CD14-positive monocyte (primary cell): Measurements from ENCODE around the gene CYB5A. TPM values are rescaled to one million over a fixed set of nuclear protein-coding genes. Genes with fewer than 3 reads are reported as not detected.

Experiments used
- DNase-seq, 3 donors: peaks; one replicate each; pipeline ENCODE4 v3.0.0-alpha.2; 2011 to 2022
- H2AFZ ChIP-seq: 2 replicates; pipeline ENCODE4 v1.6.0; 2012; ENCODE audit warnings: mild to moderate bottlenecking, low read depth, low read length, inconsistent platforms; ENCODE audit not compliant: insufficient read depth, poor library complexity, severe bottlenecking
- H3K27ac ChIP-seq, 2 donors: 1 replicate in 1 of 2; 2 replicates in 1 of 2; pipeline ENCODE4 v1.5.1; 2012 to 2013; ENCODE audit warnings: low read length in 2 of 2, control low read depth in 1 of 2, inconsistent platforms in 1 of 2, low read depth in 1 of 2, mild to moderate bottlenecking in 1 of 2
- H3K27me3 ChIP-seq, 2 donors: one replicate each; pipeline versions ENCODE4 v1.6.0 to v1.6.1; 2011 to 2013; ENCODE audit warnings: low read length in 2 of 2; ENCODE audit not compliant: control insufficient read depth in 2 of 2, insufficient read depth in 2 of 2
- H3K36me3 ChIP-seq, 2 donors: replicated peaks in 1 of 2; 1 replicate in 1 of 2; 2 replicates in 1 of 2; pipeline versions ENCODE4 v1.5.1 to v1.6.1; 2012 to 2013; ENCODE audit warnings: low read length in 2 of 2, control low read depth in 1 of 2, inconsistent platforms in 1 of 2, mild to moderate bottlenecking in 1 of 2; ENCODE audit not compliant: insufficient read depth in 2 of 2, control insufficient read depth in 1 of 2
- H3K4me1 ChIP-seq, 2 donors: 1 replicate in 1 of 2; 2 replicates in 1 of 2; pipeline versions ENCODE4 v1.5.1 to v1.6.1; 2012 to 2013; ENCODE audit warnings: low read length in 2 of 2, control low read depth in 1 of 2, inconsistent platforms in 1 of 2, mild to moderate bottlenecking in 1 of 2, moderate library complexity in 1 of 2; ENCODE audit not compliant: insufficient read depth in 2 of 2, control insufficient read depth in 1 of 2
- H3K4me2 ChIP-seq: replicated peaks from 2 replicates; pipeline ENCODE3; 2012; ENCODE audit warnings: low read length, moderate library complexity, mild to moderate bottlenecking; ENCODE audit not compliant: poor library complexity, severe bottlenecking; ENCODE audit errors: extremely low read depth
- H3K4me3 ChIP-seq, 3 experiments: fragments of 200-600 bp in 1 of 3; sonication (generic) in 1 of 3; replicated peaks in 1 of 3; 1 replicate in 2 of 3; 2 replicates in 1 of 3; pipeline ENCODE4 v1.5.1; 2011 to 2013; ENCODE audit warnings: low read length in 3 of 3, mild to moderate bottlenecking in 3 of 3, control low read depth in 2 of 3, low read depth in 2 of 3, inconsistent platforms in 1 of 3, moderate library complexity in 1 of 3
- H3K79me2 ChIP-seq: 2 replicates; pipeline ENCODE4 v1.6.0; 2012; ENCODE audit warnings: mild to moderate bottlenecking, control low read depth, inconsistent platforms, low read length, moderate library complexity; ENCODE audit not compliant: insufficient read depth
- H3K9ac ChIP-seq: 2 replicates; pipeline ENCODE4 v1.6.0; 2017; ENCODE audit warnings: low read length, mild to moderate bottlenecking; ENCODE audit not compliant: insufficient read depth, poor library complexity, severe bottlenecking
- H3K9me3 ChIP-seq, 2 donors: replicated peaks in 1 of 2; 1 replicate in 1 of 2; 2 replicates in 1 of 2; pipeline versions ENCODE4 v1.5.1 to v1.6.1; 2012 to 2013; ENCODE audit warnings: low read length in 2 of 2, control low read depth in 1 of 2; ENCODE audit not compliant: control insufficient read depth in 1 of 2, insufficient read depth in 1 of 2
- H4K20me1 ChIP-seq: 2 replicates; pipeline ENCODE4 v1.6.0; 2012; ENCODE audit warnings: mild to moderate bottlenecking, low read length, control low read depth, moderate library complexity; ENCODE audit not compliant: insufficient read depth
- H3K27ac Mint-ChIP-seq, 7 donors: one replicate each; pipeline ENCODE4 v1.8.0; 2020; ENCODE audit warnings: mild to moderate bottlenecking in 7 of 7, mixed read lengths in 7 of 7, moderate library complexity in 6 of 7, inconsistent platforms in 2 of 7
- H3K27me3 Mint-ChIP-seq, 3 donors: one replicate each; pipeline ENCODE4 v1.8.0; 2021 to 2022; ENCODE audit warnings: low read depth in 3 of 3, mild to moderate bottlenecking in 3 of 3, mixed read lengths in 3 of 3, moderate library complexity in 3 of 3, inconsistent platforms in 1 of 3
- H3K36me3 Mint-ChIP-seq, 2 donors: one replicate each; pipeline ENCODE4 v1.8.0; 2020; ENCODE audit warnings: mixed read lengths in 2 of 2, inconsistent platforms in 1 of 2, mild to moderate bottlenecking in 1 of 2
- H3K4me1 Mint-ChIP-seq: one replicate; pipeline ENCODE4 v1.8.0; 2020; ENCODE audit warnings: mild to moderate bottlenecking, mixed read lengths
- H3K4me3 Mint-ChIP-seq, 2 donors: one replicate each; pipeline ENCODE4 v1.8.0; 2020; ENCODE audit warnings: mild to moderate bottlenecking in 2 of 2, mixed read lengths in 2 of 2, moderate library complexity in 1 of 2
- H3K9me3 Mint-ChIP-seq, 7 donors: one replicate each; pipeline ENCODE4 v1.8.0; 2020 to 2022; ENCODE audit warnings: mixed read lengths in 7 of 7, mild to moderate bottlenecking in 6 of 7, moderate library complexity in 6 of 7, inconsistent platforms in 2 of 7
- WGBS: methylation state at CpG from one replicate; pipeline ENCODE4 v1.1.5; 2013; ENCODE audit warnings: missing lambda C conversion rate; ENCODE audit not compliant: insufficient coverage; 5-methylcytosine and 5-hydroxymethylcytosine counted together
- intact Hi-C, 2 donors: fragments of 100-400 bp; cut with micrococcal nuclease; formaldehyde crosslinking; loops; one replicate each; pipeline versions ENCODE4 v1.15.0 to v1.15.1; 2023
- polyA plus RNA-seq, 3 donors: library from polyadenylated mRNA; depleted of rRNA in 1 of 3; unstranded in 2 of 3; stranded (reverse) in 1 of 3; fragments of 300-500 nt in 2 of 3; fragments of >200 nt in 1 of 3; fragmentation: Illumina TruSeq in 2 of 3; gene quantifications; 1 replicate in 2 of 3; 2 replicates in 1 of 3; pipeline ENCODE4 v1.2.3, GENCODE V29; 2012 to 2021
- TF ChIP-seq, protein P1 (sequence below): fragments of 200-600 bp; IDR thresholded peaks from one replicate; pipeline ENCODE4 v1.8.0; 2022; ENCODE audit warnings: antibody characterized with exemption, mild to moderate bottlenecking

The CYB5A gene
- polyA plus RNA-seq, 3 donors: 19.0 to 27.6 (median 22.4) TPM

- no peak overlapping the region for H2AFZ ChIP-seq
- no peak overlapping the region for H3K4me2 ChIP-seq
- no peaks in the 10 kb centered on the region for H3K79me2 ChIP-seq
- Mint-ChIP-seq H3K9me3 (peaks cover 0 to 3% (median 0%) of the 10 kb centered on the region in 7 donors), H3K36me3 (no peaks in the 10 kb centered on the region), H3K27ac (no peak overlapping the region), H3K27me3 (no peaks in the 10 kb centered on the region), H3K4me1 (peaks cover 11% of the 10 kb centered on the region), H3K4me3 (no peak overlapping the region)
- no peak overlapping the region for H3K9ac ChIP-seq
- H3K4me3 ChIP-seq: no peak overlapping the region
- TF ChIP-seq, protein P1, sequence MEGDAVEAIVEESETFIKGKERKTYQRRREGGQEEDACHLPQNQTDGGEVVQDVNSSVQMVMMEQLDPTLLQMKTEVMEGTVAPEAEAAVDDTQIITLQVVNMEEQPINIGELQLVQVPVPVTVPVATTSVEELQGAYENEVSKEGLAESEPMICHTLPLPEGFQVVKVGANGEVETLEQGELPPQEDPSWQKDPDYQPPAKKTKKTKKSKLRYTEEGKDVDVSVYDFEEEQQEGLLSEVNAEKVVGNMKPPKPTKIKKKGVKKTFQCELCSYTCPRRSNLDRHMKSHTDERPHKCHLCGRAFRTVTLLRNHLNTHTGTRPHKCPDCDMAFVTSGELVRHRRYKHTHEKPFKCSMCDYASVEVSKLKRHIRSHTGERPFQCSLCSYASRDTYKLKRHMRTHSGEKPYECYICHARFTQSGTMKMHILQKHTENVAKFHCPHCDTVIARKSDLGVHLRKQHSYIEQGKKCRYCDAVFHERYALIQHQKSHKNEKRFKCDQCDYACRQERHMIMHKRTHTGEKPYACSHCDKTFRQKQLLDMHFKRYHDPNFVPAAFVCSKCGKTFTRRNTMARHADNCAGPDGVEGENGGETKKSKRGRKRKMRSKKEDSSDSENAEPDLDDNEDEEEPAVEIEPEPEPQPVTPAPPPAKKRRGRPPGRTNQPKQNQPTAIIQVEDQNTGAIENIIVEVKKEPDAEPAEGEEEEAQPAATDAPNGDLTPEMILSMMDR: no peak
- DNase-seq: no peak
- H3K9me3 ChIP-seq: no peaks in the 10 kb centered on the region
- H3K27me3 ChIP-seq: no peaks in the 10 kb centered on the region
- 76% methylated on average over 3 of the region's 7 CpGs for WGBS
- intact Hi-C loops: no loop called here
- no peaks in the 10 kb centered on the region for H3K36me3 ChIP-seq
- H4K20me1 ChIP-seq: no peaks in the 10 kb centered on the region
- H3K4me1 ChIP-seq: peaks cover 0 to 12% of the 10 kb centered on the region in 2 donors
- no peak overlapping the region for H3K27ac ChIP-seq
Observed at GRCh38 chr18:74230922-74231714, 60.6 kb downstream of the CYB5A start.

DNA sequence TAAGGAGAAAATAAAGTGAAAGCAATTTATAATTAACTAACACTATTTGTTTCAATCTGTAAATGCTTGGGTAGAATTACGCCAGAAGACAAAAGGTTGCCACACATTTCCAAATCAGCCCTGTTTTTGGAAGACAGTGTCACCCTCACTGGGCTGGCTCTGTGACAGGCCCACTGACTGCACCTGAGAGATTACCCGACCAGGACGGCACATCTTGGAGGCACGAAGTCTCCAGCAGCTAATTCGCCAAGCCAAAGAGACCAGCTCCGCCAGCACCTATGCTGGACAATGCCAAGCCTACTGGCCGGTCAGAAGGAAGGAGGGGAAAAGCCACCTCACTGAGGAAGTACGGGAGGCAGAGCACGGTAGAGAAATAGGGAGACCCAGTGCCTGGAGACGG lies 61.9 kb downstream of the CYB5A start:
- H4K20me1 ChIP-seq: no peaks in the 10 kb centered on the region
- Mint-ChIP-seq H3K9me3 (peaks cover 0 to 3% (median 0%) of the 10 kb centered on the region in 7 donors), H3K4me1 (peaks cover 9% of the 10 kb centered on the region), H3K4me3 (no peak overlapping the region), H3K36me3 (no peaks in the 10 kb centered on the region), H3K27ac (no peak overlapping the region), H3K27me3 (peaks cover 0 to under 1% (median 0%) of the 10 kb centered on the region in 3 donors)
- no peak overlapping the region for H3K4me2 ChIP-seq
- H3K4me1 ChIP-seq: peaks cover 0 to 10% of the 10 kb centered on the region in 2 donors
- no peak overlapping the region for H3K27ac ChIP-seq
- no peaks in the 10 kb centered on the region for H3K9me3 ChIP-seq
- no peak overlapping the region for H2AFZ ChIP-seq
- no peaks in the 10 kb centered on the region for H3K27me3 ChIP-seq
- no peak for DNase-seq
- intact Hi-C loops: no loop called here
- TF ChIP-seq, protein P1: no peak
- no peaks in the 10 kb centered on the region for H3K36me3 ChIP-seq
- 90% methylated on average over 10 of the region's 10 CpGs for WGBS
- no peaks in the 10 kb centered on the region for H3K79me2 ChIP-seq
- H3K4me3 ChIP-seq: no peak overlapping the region
- no peak overlapping the region for H3K9ac ChIP-seq
